GM23338 (cell line): Measurements from ENCODE around the gene HAPLN2.
"Not testable (repeated sequence)": the region's sequence is repeated elsewhere in the genome, so short reads cannot be mapped to it uniquely, and the experiment has no call there.

Source experiments
- CTCF ChIP-seq, 2 experiments: fragments of 200-600 bp in 1 of 2; sonication (generic) in 1 of 2; conservative IDR thresholded peaks; 2 replicates each; pipeline versions ENCODE4 v1.5.1 to v1.6.1; 2016 to 2017; ENCODE audit warnings: antibody characterized with exemption in 2 of 2, low read depth in 2 of 2, mild to moderate bottlenecking in 2 of 2, moderate library complexity in 1 of 2
- EZH2 ChIP-seq: fragments of 200-600 bp; sonication (generic); IDR thresholded peaks from one replicate; pipeline ENCODE4 v1.8.0; 2017; ENCODE audit warnings: antibody characterized with exemption, mild to moderate bottlenecking, low read depth; ENCODE audit not compliant: unreplicated experiment
- JUNB ChIP-seq: IDR thresholded peaks from one replicate; pipeline ENCODE4 v1.6.1; 2016; ENCODE audit warnings: antibody characterized with exemption; ENCODE audit not compliant: unreplicated experiment
- ZNF462 ChIP-seq: fragments of 250-450 bp; sonication (Bioruptor Pico); IDR thresholded peaks from 2 replicates; pipeline ENCODE4 v1.5.0; 2020; ENCODE audit warnings: mild to moderate bottlenecking, moderate library complexity
- TF ChIP-seq, protein P1 (sequence below): IDR thresholded peaks from one replicate; pipeline ENCODE4 v1.6.1; 2018; ENCODE audit warnings: antibody characterized with exemption; ENCODE audit not compliant: unreplicated experiment

- not testable (repeated sequence) for TF ChIP-seq JUNB; EZH2; ZNF462 (CRISPR knock-in tag)
- TF ChIP-seq CTCF (conservative IDR thresholded peaks at IDR 0.05; ENCODE audit: low read depth in 2 of 2), result peak; percentile 52 to 56
- TF ChIP-seq, protein P1, sequence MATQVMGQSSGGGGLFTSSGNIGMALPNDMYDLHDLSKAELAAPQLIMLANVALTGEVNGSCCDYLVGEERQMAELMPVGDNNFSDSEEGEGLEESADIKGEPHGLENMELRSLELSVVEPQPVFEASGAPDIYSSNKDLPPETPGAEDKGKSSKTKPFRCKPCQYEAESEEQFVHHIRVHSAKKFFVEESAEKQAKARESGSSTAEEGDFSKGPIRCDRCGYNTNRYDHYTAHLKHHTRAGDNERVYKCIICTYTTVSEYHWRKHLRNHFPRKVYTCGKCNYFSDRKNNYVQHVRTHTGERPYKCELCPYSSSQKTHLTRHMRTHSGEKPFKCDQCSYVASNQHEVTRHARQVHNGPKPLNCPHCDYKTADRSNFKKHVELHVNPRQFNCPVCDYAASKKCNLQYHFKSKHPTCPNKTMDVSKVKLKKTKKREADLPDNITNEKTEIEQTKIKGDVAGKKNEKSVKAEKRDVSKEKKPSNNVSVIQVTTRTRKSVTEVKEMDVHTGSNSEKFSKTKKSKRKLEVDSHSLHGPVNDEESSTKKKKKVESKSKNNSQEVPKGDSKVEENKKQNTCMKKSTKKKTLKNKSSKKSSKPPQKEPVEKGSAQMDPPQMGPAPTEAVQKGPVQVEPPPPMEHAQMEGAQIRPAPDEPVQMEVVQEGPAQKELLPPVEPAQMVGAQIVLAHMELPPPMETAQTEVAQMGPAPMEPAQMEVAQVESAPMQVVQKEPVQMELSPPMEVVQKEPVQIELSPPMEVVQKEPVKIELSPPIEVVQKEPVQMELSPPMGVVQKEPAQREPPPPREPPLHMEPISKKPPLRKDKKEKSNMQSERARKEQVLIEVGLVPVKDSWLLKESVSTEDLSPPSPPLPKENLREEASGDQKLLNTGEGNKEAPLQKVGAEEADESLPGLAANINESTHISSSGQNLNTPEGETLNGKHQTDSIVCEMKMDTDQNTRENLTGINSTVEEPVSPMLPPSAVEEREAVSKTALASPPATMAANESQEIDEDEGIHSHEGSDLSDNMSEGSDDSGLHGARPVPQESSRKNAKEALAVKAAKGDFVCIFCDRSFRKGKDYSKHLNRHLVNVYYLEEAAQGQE, result not testable (repeated sequence)
Observed at GRCh38 chr1:156631152-156631551, 11.9 kb downstream of the HAPLN2 start.
